HepG2 (cell line): Measurements from ENCODE around the gene RSPRY1. TPM values are rescaled to one million over a fixed set of nuclear protein-coding genes. Genes with fewer than 3 reads are reported as not detected.

Experiments
- ATAC-seq: fragments of 200-7000 bp; cut with Tn5 transposase; 3 replicates; pipeline ENCODE4 v1.9.1; 2020; ENCODE audit warnings: mild to moderate bottlenecking, moderate library complexity
- BruUV-seq: library from RNA; stranded (reverse); fragments of 400-500 nt; replicated peaks from 2 replicates; lab custom pipeline; 2021; lab: Mats Ljungman, UMichigan
- CTCF ChIA-PET: fragments of 300-600 bp; formaldehyde crosslinking; extraction: SDS; loops from one replicate; lab custom pipeline; 2021; ENCODE audit warnings: low total read pairs, inconsistent platforms, low intra/inter-chr PET ratio; lab: Yijun Ruan, JAX
- POLR2A ChIA-PET: fragments of 350-600 bp; sonication (Branson Sonifier 250); formaldehyde crosslinking; loops from one replicate; lab custom pipeline; 2020; ENCODE audit warnings: antibody characterized with exemption, inconsistent platforms; lab: Yijun Ruan, JAX
- DNase-seq: peaks from one replicate; pipeline ENCODE4 v3.0.0-alpha.2; 2015; ENCODE audit warnings: low spot score
- FAIRE-seq: peaks from 3 replicates; lab custom pipeline; 2011; peaks lifted over from hg19 to GRCh38; lab: Jason Lieb, UNC
- H2AFZ ChIP-seq: one replicate; pipeline ENCODE4 v1.6.1; 2011; ENCODE audit warnings: low read length, inconsistent platforms
- H3K27ac ChIP-seq: fragments of 300-600 bp; 3 replicates; pipeline ENCODE4 v1.8.0; 2011; ENCODE audit warnings: mixed run types, mild to moderate bottlenecking, mixed read lengths, low read length, inconsistent platforms; ENCODE audit not compliant: insufficient read depth; ENCODE audit errors: extremely low read length
- H3K27me3 ChIP-seq, 2 experiments: fragments of 200-600 bp in 1 of 2; 2 replicates in 1 of 2; 3 replicates in 1 of 2; pipeline versions ENCODE4 v1.6.0 to v1.8.0; 2011; ENCODE audit warnings: low read length in 2 of 2, mild to moderate bottlenecking in 2 of 2, moderate library complexity in 2 of 2, inconsistent platforms in 1 of 2; ENCODE audit not compliant: insufficient read depth in 2 of 2, control insufficient read depth in 1 of 2
- H3K36me3 ChIP-seq, 2 experiments: fragments of 200-600 bp in 1 of 2; replicated peaks in 1 of 2; 2 replicates in 1 of 2; 3 replicates in 1 of 2; pipeline versions ENCODE4 v1.5.1 to v1.8.0; 2011; ENCODE audit warnings: low read length in 2 of 2, inconsistent platforms in 1 of 2; ENCODE audit not compliant: insufficient read depth in 2 of 2, control insufficient read depth in 1 of 2
- H3K4me1 ChIP-seq: 2 replicates; pipeline ENCODE4 v1.5.1; 2012; ENCODE audit warnings: low read length, inconsistent platforms; ENCODE audit not compliant: insufficient read depth
- H3K4me2 ChIP-seq: 2 replicates; pipeline ENCODE4 v1.6.0; 2011; ENCODE audit warnings: low read depth, low read length, inconsistent platforms
- H3K4me3 ChIP-seq, 3 experiments: fragments of 200-600 bp in 1 of 3; sonication (generic), shearing (Covaris generic) in 1 of 3; replicated peaks in 1 of 3; 2 replicates each; pipeline ENCODE4 v1.5.1; 2011 to 2016; ENCODE audit warnings: low read length in 3 of 3, inconsistent platforms in 2 of 3, low read depth in 2 of 3, mild to moderate bottlenecking in 2 of 3, control low read depth in 1 of 3, mixed read lengths in 1 of 3; ENCODE audit not compliant: insufficient read depth in 1 of 3
- H3K79me2 ChIP-seq: one replicate; pipeline ENCODE4 v1.6.1; 2011; ENCODE audit warnings: low read length, inconsistent platforms; ENCODE audit not compliant: insufficient read depth
- H3K9ac ChIP-seq: 2 replicates; pipeline ENCODE4 v1.6.0; 2011; ENCODE audit warnings: mild to moderate bottlenecking, low read depth, low read length, inconsistent platforms; ENCODE audit not compliant: insufficient read depth
- H3K9me3 ChIP-seq: 2 replicates; pipeline ENCODE4 v1.5.1; 2012; ENCODE audit warnings: mild to moderate bottlenecking, low read length
- H4K20me1 ChIP-seq: 2 replicates; pipeline ENCODE4 v1.6.0; 2011; ENCODE audit warnings: inconsistent platforms, mild to moderate bottlenecking, low read length, moderate library complexity; ENCODE audit not compliant: insufficient read depth
- CC2D1A ChIP-seq: sonication (generic); formaldehyde crosslinking; IDR thresholded peaks from 2 replicates; pipeline ENCODE4 v1.8.1; 2023; ENCODE audit warnings: mild to moderate bottlenecking, missing genetic modification reagents
- EHMT2 ChIP-seq: fragments of 200-600 bp; sonication (generic); IDR thresholded peaks from 2 replicates; pipeline ENCODE4 v1.7.0; 2017; ENCODE audit warnings: antibody characterized with exemption, low read depth, low read length, borderline replicate concordance
- REXO4 ChIP-seq: sonication (generic); formaldehyde crosslinking; IDR thresholded peaks from 2 replicates; pipeline ENCODE4 v1.8.0; 2022; ENCODE audit warnings: missing genetic modification reagents, mild to moderate bottlenecking, borderline replicate concordance
- SKI ChIP-seq: fragments of 450-650 bp; IDR thresholded peaks from one replicate; pipeline ENCODE4 v1.6.1; 2018; ENCODE audit warnings: mild to moderate bottlenecking; ENCODE audit not compliant: partially characterized antibody
- SMC3 ChIP-seq: IDR thresholded peaks from 2 replicates; pipeline ENCODE4 v1.6.1; 2011; ENCODE audit warnings: low read length, improper control_type of control experiment
- ZNF253 ChIP-seq: sonication (generic); formaldehyde crosslinking; IDR thresholded peaks from 2 replicates; pipeline ENCODE4 v1.8.0; 2022; ENCODE audit warnings: mild to moderate bottlenecking, missing genetic modification reagents, borderline replicate concordance
- ZNF549 ChIP-seq: sonication (generic); formaldehyde crosslinking; IDR thresholded peaks from 2 replicates; pipeline ENCODE4 v1.5.0; 2020; ENCODE audit warnings: missing genetic modification reagents
- WGBS: methylation state at CpG from one replicate; pipeline ENCODE4 v1.1.6; 2017; ENCODE audit warnings: low lambda C conversion rate; 5-methylcytosine and 5-hydroxymethylcytosine counted together
- in situ Hi-C: cut with HindIII; loops from 2 replicates; pipeline ENCODE4 v1.10.0; 2017; ENCODE audit warnings: low pct_unique_long_range_greater_than_20kb; ENCODE audit not compliant: extremely low pct_ligation_motif_present
- intact Hi-C: fragments of 100-400 bp; cut with micrococcal nuclease; formaldehyde crosslinking; loops from one replicate; pipeline ENCODE4 v1.10.0; 2022; ENCODE audit not compliant: unreplicated experiment
- polyA plus RNA-seq, 8 experiments: library from polyadenylated mRNA; depleted of rRNA in 3 of 8; stranded (reverse) in 7 of 8; unstranded in 1 of 8; fragments of >200 nt; fragmentation: Illumina TruSeq in 4 of 8; extraction: Trizol in 4 of 8; gene quantifications; 2 replicates each; pipeline versions ENCODE4 v1.2.1 to v1.2.3, GENCODE V29; 2011 to 2016; ENCODE audit warnings: low read depth in 4 of 8, missing spikeins in 1 of 8, mixed read lengths in 1 of 8; ENCODE audit not compliant: insufficient read depth in 1 of 8
- total RNA-seq, 5 experiments: library from RNA; depleted of rRNA; stranded (reverse); fragments of >200 nt; fragmentation: Illumina TruSeq; extraction: Trizol; gene quantifications; 2 replicates each; pipeline ENCODE4 v1.2.3, GENCODE V29; 2016; ENCODE audit warnings: low read depth in 1 of 5
- TF ChIP-seq, protein P1 (sequence below): sonication (generic); formaldehyde crosslinking; IDR thresholded peaks from 2 replicates; pipeline ENCODE4 v1.5.1; 2020; ENCODE audit warnings: mild to moderate bottlenecking, missing genetic modification reagents, borderline replicate concordance

The RSPRY1 gene
- total and polyA plus RNA-seq, 2 of the 13 experiments (the other 11 are each of a cell fraction or from before 2014, with no cell fraction given) = 53.4 to 61.0 TPM

DNA sequence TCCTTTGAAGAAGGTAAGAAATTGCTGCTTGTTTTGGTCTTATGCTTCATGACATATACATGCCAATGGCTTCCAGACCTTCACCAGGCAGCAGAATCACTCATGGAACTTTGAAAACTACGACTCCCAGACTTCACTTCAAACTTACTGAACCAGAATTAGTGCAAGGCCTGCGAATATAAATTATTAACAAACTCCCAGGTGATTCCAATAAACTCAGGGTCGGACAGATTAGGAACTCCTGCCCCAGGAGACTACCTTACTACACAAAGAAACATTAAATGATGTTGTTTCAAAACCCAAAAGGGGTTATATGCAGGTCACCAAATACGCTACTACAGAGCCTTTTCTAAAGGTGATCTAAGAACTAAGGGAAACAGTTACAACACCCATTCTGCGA is 20.6 kb upstream of the RSPRY1 start:
- POLR2A ChIA-PET = no interaction called here
- H2AFZ ChIP-seq = no peak overlapping the region
- ATAC-seq (no peak), DNase-seq (no peak), FAIRE-seq (no peak)
- H3K9me3 ChIP-seq = no peaks in the 10 kb centered on the region
- no peaks in the 10 kb centered on the region for H4K20me1 ChIP-seq
- intact Hi-C loops (no loop called here), in situ Hi-C loops (loop anchor here (5.0 kb wide), 1 partner anchor 73 kb away; the partner anchor contains the start of gene CPNE2)
- BruUV-seq = no TSS peak
- 93% methylated on average over 5 of the region's 5 CpGs for WGBS
- no peak overlapping the region for H3K4me2 ChIP-seq
- CTCF ChIA-PET = no interaction called here
- TF ChIP-seq, protein P1, sequence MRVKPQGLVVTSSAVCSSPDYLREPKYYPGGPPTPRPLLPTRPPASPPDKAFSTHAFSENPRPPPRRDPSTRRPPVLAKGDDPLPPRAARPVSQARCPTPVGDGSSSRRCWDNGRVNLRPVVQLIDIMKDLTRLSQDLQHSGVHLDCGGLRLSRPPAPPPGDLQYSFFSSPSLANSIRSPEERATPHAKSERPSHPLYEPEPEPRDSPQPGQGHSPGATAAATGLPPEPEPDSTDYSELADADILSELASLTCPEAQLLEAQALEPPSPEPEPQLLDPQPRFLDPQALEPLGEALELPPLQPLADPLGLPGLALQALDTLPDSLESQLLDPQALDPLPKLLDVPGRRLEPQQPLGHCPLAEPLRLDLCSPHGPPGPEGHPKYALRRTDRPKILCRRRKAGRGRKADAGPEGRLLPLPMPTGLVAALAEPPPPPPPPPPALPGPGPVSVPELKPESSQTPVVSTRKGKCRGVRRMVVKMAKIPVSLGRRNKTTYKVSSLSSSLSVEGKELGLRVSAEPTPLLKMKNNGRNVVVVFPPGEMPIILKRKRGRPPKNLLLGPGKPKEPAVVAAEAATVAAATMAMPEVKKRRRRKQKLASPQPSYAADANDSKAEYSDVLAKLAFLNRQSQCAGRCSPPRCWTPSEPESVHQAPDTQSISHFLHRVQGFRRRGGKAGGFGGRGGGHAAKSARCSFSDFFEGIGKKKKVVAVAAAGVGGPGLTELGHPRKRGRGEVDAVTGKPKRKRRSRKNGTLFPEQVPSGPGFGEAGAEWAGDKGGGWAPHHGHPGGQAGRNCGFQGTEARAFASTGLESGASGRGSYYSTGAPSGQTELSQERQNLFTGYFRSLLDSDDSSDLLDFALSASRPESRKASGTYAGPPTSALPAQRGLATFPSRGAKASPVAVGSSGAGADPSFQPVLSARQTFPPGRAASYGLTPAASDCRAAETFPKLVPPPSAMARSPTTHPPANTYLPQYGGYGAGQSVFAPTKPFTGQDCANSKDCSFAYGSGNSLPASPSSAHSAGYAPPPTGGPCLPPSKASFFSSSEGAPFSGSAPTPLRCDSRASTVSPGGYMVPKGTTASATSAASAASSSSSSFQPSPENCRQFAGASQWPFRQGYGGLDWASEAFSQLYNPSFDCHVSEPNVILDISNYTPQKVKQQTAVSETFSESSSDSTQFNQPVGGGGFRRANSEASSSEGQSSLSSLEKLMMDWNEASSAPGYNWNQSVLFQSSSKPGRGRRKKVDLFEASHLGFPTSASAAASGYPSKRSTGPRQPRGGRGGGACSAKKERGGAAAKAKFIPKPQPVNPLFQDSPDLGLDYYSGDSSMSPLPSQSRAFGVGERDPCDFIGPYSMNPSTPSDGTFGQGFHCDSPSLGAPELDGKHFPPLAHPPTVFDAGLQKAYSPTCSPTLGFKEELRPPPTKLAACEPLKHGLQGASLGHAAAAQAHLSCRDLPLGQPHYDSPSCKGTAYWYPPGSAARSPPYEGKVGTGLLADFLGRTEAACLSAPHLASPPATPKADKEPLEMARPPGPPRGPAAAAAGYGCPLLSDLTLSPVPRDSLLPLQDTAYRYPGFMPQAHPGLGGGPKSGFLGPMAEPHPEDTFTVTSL (CRISPR knock-in tag) = no peak
- no peak for TF ChIP-seq ZNF253 (CRISPR knock-in tag)
- TF ChIP-seq CC2D1A (CRISPR knock-in tag) = no peak
- TF ChIP-seq REXO4 = no peak
- TF ChIP-seq SMC3 = no peak
- TF ChIP-seq ZNF549 = no peak
- no peak for TF ChIP-seq EHMT2
- no peak for TF ChIP-seq SKI
- no peak overlapping the region for H3K9ac ChIP-seq
- peaks cover 18 to 57% of the 10 kb centered on the region in 2 experiments for H3K36me3 ChIP-seq
- H3K4me3 ChIP-seq = no peak overlapping the region
- no peak overlapping the region for H3K27ac ChIP-seq
- no peaks in the 10 kb centered on the region for H3K27me3 ChIP-seq
- H3K79me2 ChIP-seq = no peaks in the 10 kb centered on the region
- no peaks in the 10 kb centered on the region for H3K4me1 ChIP-seq
